ENCODE data around the gene DSCAM.

DNA sequence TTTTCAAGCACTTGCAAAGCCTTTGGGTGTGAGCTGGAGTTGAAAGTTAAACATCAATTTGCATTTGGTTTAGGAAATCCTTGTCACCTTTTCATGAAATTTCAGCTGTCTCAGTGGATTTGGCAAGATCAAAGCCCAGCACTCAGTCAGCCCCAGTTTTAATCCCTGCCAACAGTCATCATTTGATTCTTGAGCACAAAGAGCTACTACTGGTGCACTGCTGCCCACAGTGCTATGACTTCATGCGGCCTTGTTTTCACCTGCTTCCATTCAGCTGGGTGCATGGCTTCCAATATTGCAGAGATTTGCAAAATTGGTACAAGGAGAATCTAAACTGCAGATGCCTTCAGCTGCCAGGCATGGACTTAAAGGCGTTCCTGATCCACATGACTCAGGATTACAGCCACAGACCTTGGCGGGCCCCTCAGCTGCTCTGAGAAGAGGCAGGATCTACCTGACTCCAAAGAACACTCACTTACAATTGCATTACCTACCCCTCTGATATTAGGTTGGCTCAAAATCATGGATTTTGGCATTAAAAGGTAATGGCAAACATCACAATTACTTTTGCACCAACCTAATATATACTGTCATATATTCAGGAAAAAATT, 259.1 kb downstream of the DSCAM start:
- no peak for TF ChIP-seq POLR2AphosphoS5 (IDR thresholded peaks at IDR 0.05; ENCODE audit: low read depth, low read length)
- no peak for TF ChIP-seq SIN3A (IDR thresholded peaks at IDR 0.05; ENCODE audit: borderline replicate concordance, insufficient read depth, low read length)
- TF ChIP-seq FOXP2 (optimal IDR thresholded peaks at IDR 0.05; ENCODE audit: borderline replicate concordance, extremely low read depth, extremely low read length, insufficient read depth) = no peak
- TF ChIP-seq REST (IDR thresholded peaks at IDR 0.05; ENCODE audit: insufficient read depth in 1 of 2, low read depth in 2 of 2, low read length in 2 of 2) = no peak
- no peak for TF ChIP-seq TAF1 (IDR thresholded peaks at IDR 0.05; ENCODE audit: borderline replicate concordance, insufficient read depth, low read length)

All from PFSK-1 (cell line).